ENCODE data around the gene ADAMTSL3. TPM values are rescaled to one million over a fixed set of nuclear protein-coding genes. Genes with fewer than 3 reads are reported as not detected.

ADAMTSL3 gene
- total RNA-seq, 1 experiment from 2014 or later, result 0.05 TPM

GRCh38 chr15:83673385-83673784 is 19.5 kb downstream of the ADAMTSL3 start:
- ChIA-PET CTCF (no interaction called here), RAD21 (ENCODE audit: low non-redundant PET in 1 of 2, low total read pairs in 2 of 2, uncharacterized antibody in 2 of 2, unreplicated experiment in 2 of 2) (no interaction called here), POLR2A (no interaction called here)
- ATAC-seq (no peak), DNase-seq (ENCODE audit: low read depth, low spot score) (no peak)
- Histone ChIP-seq H3K36me3 (ENCODE audit: control insufficient read depth in 1 of 2, insufficient read depth in 2 of 2, low read length in 2 of 2) (no peaks in the 10 kb centered on the region), H3K4me1 (ENCODE audit: control insufficient read depth in 1 of 2, insufficient read depth in 2 of 2, low read length in 2 of 2) (no peaks in the 10 kb centered on the region), H3K27me3 (ENCODE audit: insufficient read depth, low read length) (peaks cover 3% of the 10 kb centered on the region; the same call in 1 of the 2 replicates), H3K4me3 (replicated peaks in 1 of 2; ENCODE audit: low read depth in 1 of 2, low read length in 2 of 2) (no peak overlapping the region), H3K27ac (ENCODE audit: low read depth, low read length) (no peak overlapping the region), H3K9me3 (ENCODE audit: control insufficient read depth in 1 of 2, insufficient read depth in 1 of 2, low read depth in 1 of 2, low read length in 2 of 2) (no peaks in the 10 kb centered on the region), H2AFZ (ENCODE audit: low read depth, low read length, poor library complexity, severe bottlenecking) (no peak overlapping the region), H3K9me2 (ENCODE audit: insufficient read depth) (no peaks in the 10 kb centered on the region), H3K9ac (ENCODE audit: low read length) (no peak overlapping the region), H3K4me2 (ENCODE audit: low read length) (no peak overlapping the region), H3K79me2 (ENCODE audit: insufficient read depth, low read length) (no peaks in the 10 kb centered on the region), H4K20me1 (ENCODE audit: insufficient read depth) (no peaks in the 10 kb centered on the region)
- TF ChIP-seq FOSL1 (IDR thresholded peaks at IDR 0.05; ENCODE audit: low read depth) (no peak), POLR2AphosphoS5 (IDR thresholded peaks at IDR 0.05; ENCODE audit: low read depth, low read length) (no peak), REST (IDR thresholded peaks at IDR 0.05; ENCODE audit: low read depth) (no peak), EZH2phosphoT487 (IDR thresholded peaks at IDR 0.05; ENCODE audit: borderline replicate concordance) (no peak), TCF7L2 (IDR thresholded peaks at IDR 0.05; ENCODE audit: borderline replicate concordance, extremely low read depth, insufficient read depth, insufficient read length) (no peak), CEBPB (IDR thresholded peaks at IDR 0.05; ENCODE audit: low read depth) (no peak), ZFX (IDR thresholded peaks at IDR 0.05) (no peak), SP1 (IDR thresholded peaks at IDR 0.05; ENCODE audit: low read depth) (no peak), ELF1 (IDR thresholded peaks at IDR 0.05; ENCODE audit: borderline replicate concordance, low read depth) (no peak), CTCF (IDR thresholded peaks at IDR 0.05 in 2 of 3, conservative IDR thresholded peaks at IDR 0.05 in 1 of 3; ENCODE audit: borderline replicate concordance in 1 of 3, insufficient read depth in 1 of 3, low read depth in 2 of 3, low read length in 2 of 3) (no peak), RAD21 (IDR thresholded peaks at IDR 0.05; ENCODE audit: low read depth) (no peak)
- intact Hi-C loops (cut with micrococcal nuclease), result no loop called here
- BruUV-seq (replicated peaks), result no TSS peak

Data from HCT116 (cell line).